ENCODE data around the gene KRT39.

- TF ChIP-seq, protein P1, sequence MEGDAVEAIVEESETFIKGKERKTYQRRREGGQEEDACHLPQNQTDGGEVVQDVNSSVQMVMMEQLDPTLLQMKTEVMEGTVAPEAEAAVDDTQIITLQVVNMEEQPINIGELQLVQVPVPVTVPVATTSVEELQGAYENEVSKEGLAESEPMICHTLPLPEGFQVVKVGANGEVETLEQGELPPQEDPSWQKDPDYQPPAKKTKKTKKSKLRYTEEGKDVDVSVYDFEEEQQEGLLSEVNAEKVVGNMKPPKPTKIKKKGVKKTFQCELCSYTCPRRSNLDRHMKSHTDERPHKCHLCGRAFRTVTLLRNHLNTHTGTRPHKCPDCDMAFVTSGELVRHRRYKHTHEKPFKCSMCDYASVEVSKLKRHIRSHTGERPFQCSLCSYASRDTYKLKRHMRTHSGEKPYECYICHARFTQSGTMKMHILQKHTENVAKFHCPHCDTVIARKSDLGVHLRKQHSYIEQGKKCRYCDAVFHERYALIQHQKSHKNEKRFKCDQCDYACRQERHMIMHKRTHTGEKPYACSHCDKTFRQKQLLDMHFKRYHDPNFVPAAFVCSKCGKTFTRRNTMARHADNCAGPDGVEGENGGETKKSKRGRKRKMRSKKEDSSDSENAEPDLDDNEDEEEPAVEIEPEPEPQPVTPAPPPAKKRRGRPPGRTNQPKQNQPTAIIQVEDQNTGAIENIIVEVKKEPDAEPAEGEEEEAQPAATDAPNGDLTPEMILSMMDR (IDR thresholded peaks at IDR 0.05; ENCODE audit: borderline replicate concordance, extremely low read depth, low read length, poor library complexity, severe bottlenecking): no peak
- no peak for TF ChIP-seq EZH2 (IDR thresholded peaks at IDR 0.05; ENCODE audit: borderline replicate concordance, low read depth, low read length, severe bottlenecking)
Measured at GRCh38 chr17:40966848-40967247, at the start of gene KRT39.

All from DND-41 (cell line).